GM21526 (cell line): ENCODE results near the gene KIF4B.
"Not testable (repeated sequence)": the region's sequence is repeated elsewhere in the genome, so short reads cannot be mapped to it uniquely, and the experiment has no call there.

Experiments
- ATAC-seq: cut with Tn5 transposase; IDR thresholded peaks from one replicate; pipeline ENCODE4 v1.9.1; 2021; ENCODE audit warnings: moderate library complexity; ENCODE audit not compliant: unreplicated experiment, low FRiP score

Gene KIF4B, protein sequence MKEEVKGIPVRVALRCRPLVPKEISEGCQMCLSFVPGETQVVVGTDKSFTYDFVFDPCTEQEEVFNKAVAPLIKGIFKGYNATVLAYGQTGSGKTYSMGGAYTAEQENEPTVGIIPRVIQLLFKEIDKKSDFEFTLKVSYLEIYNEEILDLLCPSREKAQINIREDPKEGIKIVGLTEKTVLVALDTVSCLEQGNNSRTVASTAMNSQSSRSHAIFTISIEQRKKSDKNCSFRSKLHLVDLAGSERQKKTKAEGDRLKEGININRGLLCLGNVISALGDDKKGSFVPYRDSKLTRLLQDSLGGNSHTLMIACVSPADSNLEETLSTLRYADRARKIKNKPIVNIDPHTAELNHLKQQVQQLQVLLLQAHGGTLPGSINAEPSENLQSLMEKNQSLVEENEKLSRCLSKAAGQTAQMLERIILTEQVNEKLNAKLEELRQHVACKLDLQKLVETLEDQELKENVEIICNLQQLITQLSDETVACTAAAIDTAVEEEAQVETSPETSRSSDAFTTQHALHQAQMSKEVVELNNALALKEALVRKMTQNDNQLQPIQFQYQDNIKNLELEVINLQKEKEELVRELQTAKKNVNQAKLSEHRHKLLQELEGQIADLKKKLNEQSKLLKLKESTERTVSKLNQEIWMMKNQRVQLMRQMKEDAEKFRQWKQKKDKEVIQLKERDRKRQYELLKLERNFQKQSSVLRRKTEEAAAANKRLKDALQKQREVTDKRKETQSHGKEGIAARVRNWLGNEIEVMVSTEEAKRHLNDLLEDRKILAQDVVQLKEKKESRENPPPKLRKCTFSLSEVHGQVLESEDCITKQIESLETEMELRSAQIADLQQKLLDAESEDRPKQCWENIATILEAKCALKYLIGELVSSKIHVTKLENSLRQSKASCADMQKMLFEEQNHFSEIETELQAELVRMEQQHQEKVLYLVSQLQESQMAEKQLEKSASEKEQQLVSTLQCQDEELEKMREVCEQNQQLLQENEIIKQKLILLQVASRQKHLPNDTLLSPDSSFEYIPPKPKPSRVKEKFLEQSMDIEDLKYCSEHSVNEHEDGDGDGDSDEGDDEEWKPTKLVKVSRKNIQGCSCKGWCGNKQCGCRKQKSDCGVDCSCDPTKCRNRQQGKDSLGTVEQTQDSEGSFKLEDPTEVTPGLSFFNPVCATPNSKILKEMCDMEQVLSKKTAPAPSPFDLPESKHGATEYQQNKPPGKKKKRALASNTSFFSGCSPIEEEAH

DNA sequence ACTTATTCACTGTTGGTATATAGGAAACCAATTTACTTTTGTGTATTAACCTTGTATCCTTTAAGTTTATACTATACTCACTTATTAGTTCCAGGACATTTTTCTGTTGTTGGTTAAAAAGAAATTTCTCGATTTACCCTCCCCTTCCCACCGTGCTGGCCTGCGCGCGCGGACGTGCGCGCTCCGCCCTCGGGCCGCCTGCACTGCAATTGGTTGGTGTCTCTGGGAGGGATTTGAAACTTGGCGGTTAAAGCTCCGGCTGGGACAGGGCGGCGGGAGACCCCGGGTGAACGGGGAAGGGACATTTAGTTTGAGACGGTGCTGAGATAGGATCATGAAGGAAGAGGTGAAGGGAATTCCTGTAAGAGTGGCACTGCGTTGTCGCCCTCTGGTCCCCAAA lies at the start of gene KIF4B:
Gene KIF4B (plus strand): TSS at position 230 of the 400 bp plus-strand sequence. CDS start 105 bp downstream, at position 335.
- ATAC-seq, result no peak

DNA sequence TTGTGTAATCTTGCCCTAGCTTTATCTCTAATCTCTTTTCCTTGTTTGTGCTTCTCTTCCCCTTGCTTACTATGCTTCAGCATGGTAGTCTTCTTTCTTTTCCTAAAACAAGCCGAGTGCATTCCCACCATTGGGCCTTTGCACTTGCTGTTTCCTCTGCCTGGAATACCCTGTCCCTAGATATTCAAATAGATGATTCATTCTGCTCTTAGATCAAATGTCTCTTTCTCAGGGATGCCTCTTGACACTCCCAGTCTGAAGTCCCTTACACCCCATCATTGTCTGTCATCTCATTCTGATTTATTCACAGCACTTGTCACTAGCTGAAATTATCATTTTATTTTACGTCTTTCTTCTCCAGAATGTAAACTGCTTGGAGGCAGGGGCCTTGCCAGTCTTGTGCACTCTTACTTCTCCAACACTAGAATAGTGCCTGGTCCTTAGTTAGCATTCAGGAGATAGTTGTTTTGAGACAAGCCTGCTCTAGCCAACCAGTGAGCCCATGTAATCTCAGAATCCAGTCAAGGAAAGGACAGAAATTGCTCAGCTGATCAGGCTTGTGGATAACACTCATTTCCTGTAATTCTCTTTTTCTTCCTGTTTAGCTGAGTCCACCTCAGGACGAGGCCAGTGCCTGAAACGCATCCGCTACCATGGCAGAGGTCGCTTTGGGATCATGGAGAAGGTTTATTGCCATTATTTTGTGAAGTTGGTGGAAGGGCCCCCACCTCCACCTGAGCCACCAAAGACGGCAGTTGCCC lies 47.3 kb upstream of the KIF4B start:
- no peak for ATAC-seq

GRCh38 chr5:154966874-154967273 lies 46.7 kb upstream of the KIF4B start:
- no peak for ATAC-seq

GRCh38 chr5:154967421-154968024 lies 46.0 kb upstream of the KIF4B start:
- no peak for ATAC-seq

DNA sequence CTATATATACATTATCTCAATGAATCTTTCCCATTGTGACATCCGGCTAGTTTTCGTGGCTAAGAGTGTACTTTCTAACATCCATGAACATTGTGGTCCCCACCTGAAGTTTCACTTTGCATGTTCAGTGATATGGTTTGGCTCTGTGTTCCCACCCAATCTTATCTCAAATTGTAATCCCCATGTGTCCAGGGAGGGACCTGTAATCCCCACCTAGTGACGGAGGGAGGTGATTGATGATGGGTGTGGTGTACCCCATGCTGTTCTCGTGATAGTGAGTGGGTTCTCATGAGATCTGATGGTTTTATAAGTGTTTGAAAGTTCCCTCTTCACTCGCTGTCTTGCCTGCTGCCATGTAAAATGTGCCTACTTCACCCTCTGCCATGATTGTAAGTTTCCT lies 44.6 kb upstream of the KIF4B start:
- ATAC-seq, result no peak

GRCh38 chr5:154970759-154971158 lies 42.8 kb upstream of the KIF4B start:
- ATAC-seq, result no peak

DNA sequence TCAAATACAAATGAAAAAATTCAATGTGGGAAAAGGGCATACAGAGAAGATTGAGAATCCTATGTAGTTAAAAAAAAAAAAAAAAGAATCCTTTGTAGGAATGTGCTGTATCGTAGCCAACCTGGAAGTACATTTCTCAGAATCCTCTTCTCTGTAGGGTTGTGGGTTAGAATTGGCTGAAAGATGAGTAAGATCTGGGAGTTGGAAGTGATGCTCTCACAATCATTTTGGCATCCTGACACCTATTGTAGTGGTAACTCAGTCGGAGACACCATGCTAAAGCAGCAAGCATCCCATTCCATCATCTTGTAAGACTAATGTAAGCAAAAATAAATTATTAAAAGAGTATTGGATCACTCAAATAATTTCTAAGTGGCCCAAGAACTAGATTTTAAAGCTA lies 42.1 kb upstream of the KIF4B start:
- no peak for ATAC-seq

- no peak for ATAC-seq
These were observed 41.0 kb upstream of the KIF4B start for GRCh38 chr5:154972476-154973080.

DNA sequence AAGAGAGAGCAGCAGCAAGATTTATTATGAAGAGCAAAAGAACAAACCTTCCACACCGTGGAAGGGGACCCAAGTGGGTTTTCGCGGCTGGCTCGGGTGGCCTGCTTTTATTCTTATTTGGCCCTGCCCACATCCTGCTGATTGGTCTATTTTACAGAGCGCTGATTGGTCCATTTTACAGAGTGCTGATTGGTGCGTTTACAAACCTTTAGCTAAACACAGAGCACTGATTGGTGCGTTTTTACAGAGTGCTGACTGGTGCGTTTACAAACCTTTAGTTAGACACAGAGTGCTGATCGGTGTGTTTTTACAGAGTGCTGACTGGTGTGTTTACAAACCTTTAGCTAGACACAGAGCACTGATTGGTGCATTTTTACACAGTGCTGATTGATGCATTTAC lies 37.5 kb upstream of the KIF4B start:
- not testable (repeated sequence) for ATAC-seq

- no peak for ATAC-seq
These were observed 36.1 kb upstream of the KIF4B start for GRCh38 chr5:154977409-154977808.

GRCh38 chr5:154978294-154978693 lies 35.3 kb upstream of the KIF4B start:
- not testable (repeated sequence) for ATAC-seq

- no peak for ATAC-seq
These were observed 28.5 kb upstream of the KIF4B start for GRCh38 chr5:154984946-154985516.

GRCh38 chr5:154986151-154986550 lies 27.4 kb upstream of the KIF4B start:
- ATAC-seq, result no peak

- ATAC-seq, result no peak
These were observed 23.9 kb upstream of the KIF4B start for GRCh38 chr5:154989626-154990025.

DNA sequence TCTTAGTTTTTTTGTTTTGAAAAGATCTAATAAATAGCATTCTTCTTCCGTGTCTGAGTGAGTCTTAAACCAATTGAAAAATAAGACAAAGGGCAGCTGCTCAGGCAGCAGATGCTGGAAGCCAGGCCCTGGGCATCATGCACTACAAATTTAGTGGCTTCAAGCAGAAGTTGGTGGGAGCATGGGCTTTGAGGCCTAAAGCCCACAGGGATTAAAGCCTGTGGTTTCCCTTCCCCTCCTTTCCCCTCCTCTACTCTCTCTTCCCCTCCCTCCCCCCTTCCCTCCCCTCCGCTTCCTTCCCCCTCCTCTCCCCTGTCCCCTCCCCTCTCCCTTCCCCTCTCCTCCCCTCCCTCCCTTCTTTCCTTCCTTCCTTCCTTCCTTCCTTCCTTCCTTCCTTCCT lies 20.1 kb upstream of the KIF4B start:
- ATAC-seq, result no peak

DNA sequence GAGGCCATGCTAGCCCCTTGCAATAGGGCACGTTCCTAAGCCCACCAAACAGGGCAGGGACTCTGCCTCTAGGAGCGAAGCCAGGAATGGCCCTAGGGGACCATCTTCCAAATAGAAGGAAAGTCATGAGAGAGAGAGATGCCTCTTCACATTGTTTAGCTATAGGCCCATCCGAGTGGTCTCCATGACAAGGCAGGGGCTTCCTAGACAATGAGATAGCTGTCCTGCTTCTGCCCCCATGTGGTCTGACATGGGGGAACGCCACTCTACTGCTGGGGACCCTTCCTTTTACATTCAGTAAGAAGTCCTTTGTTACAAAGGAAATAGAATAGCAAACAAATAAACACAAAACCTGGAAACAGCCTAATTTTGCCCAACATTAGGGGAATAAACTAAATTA lies 17.9 kb upstream of the KIF4B start:
- ATAC-seq, result no peak

- ATAC-seq, result no peak
These were observed 15.8 kb upstream of the KIF4B start for GRCh38 chr5:154997746-154998145.

- peak; percentile 92 for ATAC-seq
These were observed 13.7 kb upstream of the KIF4B start for GRCh38 chr5:154999865-155000264.

- ATAC-seq, result no peak
These were observed 12.0 kb upstream of the KIF4B start for GRCh38 chr5:155001523-155001922.
